Lower lobe of right lung (tissue), 2 donors: ENCODE results near the gene PIAS2. TPM values are rescaled to one million over a fixed set of nuclear protein-coding genes. Genes with fewer than 3 reads are reported as not detected.
"Not testable (repeated sequence)": the region's sequence is repeated elsewhere in the genome, so short reads cannot be mapped to it uniquely, and the experiment has no call there.

Source experiments
- ATAC-seq, 2 donors: fragments of 200-7000 bp; cut with Tn5 transposase; one replicate each; pipeline ENCODE4 v1.9.1; 2020 to 2022; ENCODE audit warnings: mild to moderate bottlenecking in 2 of 2, moderate library complexity in 2 of 2
- DNase-seq: peaks from one replicate; pipeline ENCODE4 v3.0.0-alpha.2; 2020
- H3K27ac ChIP-seq: fragments of 200-600 bp; one replicate; pipeline ENCODE4 v1.8.0; 2022
- H3K27me3 ChIP-seq: fragments of 200-600 bp; one replicate; pipeline ENCODE4 v1.8.0; 2022; ENCODE audit warnings: low read depth
- H3K36me3 ChIP-seq: fragments of 200-600 bp; one replicate; pipeline ENCODE4 v1.8.0; 2022; ENCODE audit warnings: mild to moderate bottlenecking
- H3K4me1 ChIP-seq: fragments of 200-600 bp; one replicate; pipeline ENCODE4 v1.8.0; 2022
- H3K4me3 ChIP-seq: fragments of 200-600 bp; one replicate; pipeline ENCODE4 v1.8.0; 2022; ENCODE audit warnings: mild to moderate bottlenecking
- H3K9me3 ChIP-seq: fragments of 200-600 bp; one replicate; pipeline ENCODE4 v1.8.0; 2022
- CTCF ChIP-seq: fragments of 200-600 bp; IDR thresholded peaks from one replicate; pipeline ENCODE4 v1.8.0; 2022; ENCODE audit warnings: antibody characterized with exemption, mild to moderate bottlenecking
- intact Hi-C: fragments of 100-400 bp; cut with DNase I; formaldehyde crosslinking; loops from one replicate; pipeline ENCODE4 v1.11.0; 2022
- long read RNA-seq: library from polyadenylated mRNA; unstranded; transcript quantifications from one replicate; pipeline ENCODE4 v2.0.0, GENCODE V29; 2021
- total RNA-seq: library from RNA; stranded (reverse); fragmentation: NEBNext Ultra II Directional; extraction: Animal tissue kit (Norgen Biotek cat#: 25700); gene quantifications from one replicate; pipeline ENCODE4 v1.2.1, GENCODE V29; 2021
- donor health status: DM: no; HTN: yes; CAD: no; lungs with severe emphysema.

PIAS2 gene, protein sequence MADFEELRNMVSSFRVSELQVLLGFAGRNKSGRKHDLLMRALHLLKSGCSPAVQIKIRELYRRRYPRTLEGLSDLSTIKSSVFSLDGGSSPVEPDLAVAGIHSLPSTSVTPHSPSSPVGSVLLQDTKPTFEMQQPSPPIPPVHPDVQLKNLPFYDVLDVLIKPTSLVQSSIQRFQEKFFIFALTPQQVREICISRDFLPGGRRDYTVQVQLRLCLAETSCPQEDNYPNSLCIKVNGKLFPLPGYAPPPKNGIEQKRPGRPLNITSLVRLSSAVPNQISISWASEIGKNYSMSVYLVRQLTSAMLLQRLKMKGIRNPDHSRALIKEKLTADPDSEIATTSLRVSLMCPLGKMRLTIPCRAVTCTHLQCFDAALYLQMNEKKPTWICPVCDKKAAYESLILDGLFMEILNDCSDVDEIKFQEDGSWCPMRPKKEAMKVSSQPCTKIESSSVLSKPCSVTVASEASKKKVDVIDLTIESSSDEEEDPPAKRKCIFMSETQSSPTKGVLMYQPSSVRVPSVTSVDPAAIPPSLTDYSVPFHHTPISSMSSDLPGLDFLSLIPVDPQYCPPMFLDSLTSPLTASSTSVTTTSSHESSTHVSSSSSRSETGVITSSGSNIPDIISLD
- 36.6 TPM for total RNA-seq
- long read RNA-seq, full-length matches to known transcripts: 17 of 43 reads
- long read RNA-seq, partial matches to known transcripts: 6 of 43 reads
- long read RNA-seq, other reads (novel, unspliced or antisense): 20 of 43 reads

- Histone ChIP-seq H3K27me3 (no peaks in the 10 kb centered on the region), H3K4me3 (peak within 1 kb of the TSS; percentile 77), H3K9me3 (no peaks in the 10 kb centered on the region), H3K36me3 (no peaks in the 10 kb centered on the region), H3K4me1 (peaks cover 28% of the 10 kb centered on the region), H3K27ac (peak within 1 kb of the TSS; percentile 87)
- intact Hi-C loops: no loop called here
- TF ChIP-seq CTCF: no peak
- peak; percentile 96 to 98 for ATAC-seq
- DNase-seq: peak; percentile 86
These were observed at the start of gene PIAS2, which contains the start of gene KATNAL2 for GRCh38 chr18:46917108-46917802. PIAS2 (minus strand) TSS chr18:46917507; CDS start chr18:46917345, 162 bp downstream. KATNAL2 (plus strand) TSS chr18:46917602; CDS start chr18:46946873, 29,271 bp downstream.

- H3K36me3 ChIP-seq, H3K27ac ChIP-seq, ATAC-seq, H3K27me3 ChIP-seq, H3K4me3 ChIP-seq, intact Hi-C loops, H3K4me1 ChIP-seq, H3K9me3 ChIP-seq, DNase-seq: not testable (repeated sequence)
These were observed 49.0 kb upstream of the PIAS2 start for GRCh38 chr18:46966266-46966665.

DNA sequence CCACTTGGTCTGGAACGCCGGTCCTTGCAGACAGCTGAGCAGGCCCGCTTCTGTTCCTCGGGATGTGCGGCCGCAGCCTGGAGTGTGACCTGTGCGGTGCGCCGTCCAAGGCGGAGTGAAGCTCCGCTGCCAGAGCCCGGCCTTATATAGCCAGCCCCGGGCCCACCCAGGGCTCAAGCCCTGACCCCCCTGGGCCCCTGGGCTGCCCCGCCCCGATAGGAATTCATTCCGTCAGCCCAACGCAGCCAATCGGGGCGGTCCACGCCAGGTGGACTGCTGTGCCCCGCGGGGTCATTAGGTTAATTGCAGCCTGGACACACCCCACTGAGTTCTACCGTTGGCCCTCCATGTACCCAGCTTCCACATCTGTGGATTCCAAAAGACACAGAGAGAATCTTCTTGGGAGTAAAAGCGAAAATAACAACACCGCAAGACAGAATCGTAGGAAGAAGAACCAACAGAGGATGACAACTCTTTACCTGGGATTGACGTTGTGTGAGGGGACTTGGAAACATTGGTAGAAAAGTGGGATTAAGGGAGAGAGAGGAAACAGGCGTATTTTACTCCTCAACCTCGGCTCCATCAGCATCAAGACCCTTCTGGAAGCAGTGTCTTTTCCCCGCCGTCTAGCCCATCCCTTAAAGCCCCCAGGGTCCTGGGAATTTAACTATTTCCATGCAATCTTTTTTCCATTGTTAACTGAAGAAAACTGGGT is 47.4 kb upstream of the PIAS2 start:
- DNase-seq, H3K4me1 ChIP-seq, intact Hi-C loops, H3K27me3 ChIP-seq, H3K9me3 ChIP-seq, H3K36me3 ChIP-seq, H3K4me3 ChIP-seq, H3K27ac ChIP-seq: not testable (repeated sequence)
- ATAC-seq: peak; percentile 21 to 65

- intact Hi-C loops, H3K4me3 ChIP-seq, H3K27me3 ChIP-seq, H3K36me3 ChIP-seq, DNase-seq, H3K4me1 ChIP-seq, H3K9me3 ChIP-seq, H3K27ac ChIP-seq: not testable (repeated sequence)
- peak; percentile 31 to 64 for ATAC-seq
These were observed 46.6 kb upstream of the PIAS2 start for GRCh38 chr18:46963656-46964578.

- no peaks in the 10 kb centered on the region for H3K9me3 ChIP-seq
- H3K27ac ChIP-seq: no peak overlapping the region
- no peak for ATAC-seq
- DNase-seq: no peak
- no peak for TF ChIP-seq CTCF
- H3K4me1 ChIP-seq: no peaks in the 10 kb centered on the region
- H3K27me3 ChIP-seq: no peaks in the 10 kb centered on the region
- no peaks in the 10 kb centered on the region for H3K36me3 ChIP-seq
- intact Hi-C loops: no loop called here
- H3K4me3 ChIP-seq: no peak overlapping the region
These were observed 40.9 kb upstream of the PIAS2 start for GRCh38 chr18:46958209-46958608.

- no peak for TF ChIP-seq CTCF
- intact Hi-C loops: no loop called here
- no peaks in the 10 kb centered on the region for H3K27me3 ChIP-seq
- no peak overlapping the region for H3K4me3 ChIP-seq
- no peak overlapping the region for H3K27ac ChIP-seq
- H3K9me3 ChIP-seq: no peaks in the 10 kb centered on the region
- H3K4me1 ChIP-seq: no peaks in the 10 kb centered on the region
- no peaks in the 10 kb centered on the region for H3K36me3 ChIP-seq
- ATAC-seq (no peak), DNase-seq (no peak)
These were observed 35.9 kb upstream of the PIAS2 start for GRCh38 chr18:46953195-46953594.
